Astrocyte (in vitro differentiated cells and primary cell): ENCODE results near the gene PTPRCAP. TPM values are rescaled to one million over a fixed set of nuclear protein-coding genes. Genes with fewer than 3 reads are reported as not detected.

Source experiments
- DNase-seq: peaks from one replicate; pipeline ENCODE4 v3.0.0-alpha.2; 2010; ENCODE audit warnings: low read depth
- FAIRE-seq: peaks from 2 replicates; lab custom pipeline; 2011; peaks lifted over from hg19 to GRCh38; lab: Jason Lieb, UNC
- H2AFZ ChIP-seq: 2 replicates; pipeline ENCODE4 v1.6.0; 2012; ENCODE audit warnings: low read depth, low read length, inconsistent platforms
- H3K27ac ChIP-seq: 2 replicates; pipeline ENCODE4 v1.5.1; 2011; ENCODE audit warnings: low read depth, low read length, inconsistent platforms
- H3K27me3 ChIP-seq: 2 replicates; pipeline ENCODE4 v1.6.0; 2011; ENCODE audit warnings: low read length, inconsistent platforms; ENCODE audit not compliant: insufficient read depth
- H3K36me3 ChIP-seq: 2 replicates; pipeline ENCODE4 v1.5.1; 2011; ENCODE audit warnings: low read length, inconsistent platforms; ENCODE audit not compliant: insufficient read depth
- H3K4me1 ChIP-seq: 2 replicates; pipeline ENCODE4 v1.5.1; 2011; ENCODE audit warnings: low read length, inconsistent platforms; ENCODE audit not compliant: insufficient read depth
- H3K4me2 ChIP-seq: 2 replicates; pipeline ENCODE4 v1.6.0; 2012; ENCODE audit warnings: low read length, inconsistent platforms
- H3K4me3 ChIP-seq: 2 replicates; pipeline ENCODE4 v1.5.1; 2011; ENCODE audit warnings: low read depth, mild to moderate bottlenecking, low read length, inconsistent platforms; ENCODE audit not compliant: insufficient read depth
- H3K79me2 ChIP-seq: 2 replicates; pipeline ENCODE4 v1.6.0; 2012; ENCODE audit warnings: mild to moderate bottlenecking, low read length, inconsistent platforms; ENCODE audit not compliant: insufficient read depth
- H3K9ac ChIP-seq: 2 replicates; pipeline ENCODE4 v1.6.0; 2012; ENCODE audit warnings: mild to moderate bottlenecking, low read length, inconsistent platforms
- H3K9me3 ChIP-seq: 2 replicates; pipeline ENCODE4 v1.5.1; 2012; ENCODE audit warnings: low read depth, mild to moderate bottlenecking, low read length, inconsistent platforms; ENCODE audit not compliant: insufficient read depth
- H4K20me1 ChIP-seq: 2 replicates; pipeline ENCODE4 v1.6.0; 2012; ENCODE audit warnings: low read length, inconsistent platforms; ENCODE audit not compliant: insufficient read depth
- H3K27ac Mint-ChIP-seq: one replicate; pipeline ENCODE4 v1.8.0; 2021; ENCODE audit warnings: mild to moderate bottlenecking, mixed read lengths; ENCODE audit not compliant: unreplicated experiment
- H3K27me3 Mint-ChIP-seq: one replicate; pipeline ENCODE4 v1.8.0; 2021; ENCODE audit warnings: low read depth, mixed read lengths; ENCODE audit not compliant: unreplicated experiment
- H3K36me3 Mint-ChIP-seq: one replicate; pipeline ENCODE4 v1.8.0; 2021; ENCODE audit warnings: low read depth, mixed read lengths; ENCODE audit not compliant: unreplicated experiment
- H3K4me1 Mint-ChIP-seq: one replicate; pipeline ENCODE4 v1.8.0; 2021; ENCODE audit warnings: low read depth, mixed read lengths; ENCODE audit not compliant: unreplicated experiment
- H3K4me3 Mint-ChIP-seq: one replicate; pipeline ENCODE4 v1.8.0; 2021; ENCODE audit warnings: mild to moderate bottlenecking, moderate library complexity, mixed read lengths; ENCODE audit not compliant: unreplicated experiment
- H3K9me3 Mint-ChIP-seq: one replicate; pipeline ENCODE4 v1.8.0; 2021; ENCODE audit warnings: mild to moderate bottlenecking, mixed read lengths; ENCODE audit not compliant: unreplicated experiment
- CTCF ChIP-seq: IDR thresholded peaks from 2 replicates; pipeline ENCODE4 v1.5.1; 2011; ENCODE audit warnings: low read depth, mild to moderate bottlenecking, inconsistent platforms, low read length, moderate library complexity; ENCODE audit not compliant: insufficient read depth
- EZH2 ChIP-seq: IDR thresholded peaks from 2 replicates; pipeline ENCODE4 v1.6.1; 2012; ENCODE audit warnings: mild to moderate bottlenecking, low read length, inconsistent platforms; ENCODE audit not compliant: insufficient read depth
- total RNA-seq: library from RNA; stranded (reverse); gene quantifications from 2 replicates; pipeline ENCODE4 v1.2.1, GENCODE V29; 2021

Gene PTPRCAP
- total RNA-seq, 1 donor from 2014 or later, result 1.7 TPM

DNA sequence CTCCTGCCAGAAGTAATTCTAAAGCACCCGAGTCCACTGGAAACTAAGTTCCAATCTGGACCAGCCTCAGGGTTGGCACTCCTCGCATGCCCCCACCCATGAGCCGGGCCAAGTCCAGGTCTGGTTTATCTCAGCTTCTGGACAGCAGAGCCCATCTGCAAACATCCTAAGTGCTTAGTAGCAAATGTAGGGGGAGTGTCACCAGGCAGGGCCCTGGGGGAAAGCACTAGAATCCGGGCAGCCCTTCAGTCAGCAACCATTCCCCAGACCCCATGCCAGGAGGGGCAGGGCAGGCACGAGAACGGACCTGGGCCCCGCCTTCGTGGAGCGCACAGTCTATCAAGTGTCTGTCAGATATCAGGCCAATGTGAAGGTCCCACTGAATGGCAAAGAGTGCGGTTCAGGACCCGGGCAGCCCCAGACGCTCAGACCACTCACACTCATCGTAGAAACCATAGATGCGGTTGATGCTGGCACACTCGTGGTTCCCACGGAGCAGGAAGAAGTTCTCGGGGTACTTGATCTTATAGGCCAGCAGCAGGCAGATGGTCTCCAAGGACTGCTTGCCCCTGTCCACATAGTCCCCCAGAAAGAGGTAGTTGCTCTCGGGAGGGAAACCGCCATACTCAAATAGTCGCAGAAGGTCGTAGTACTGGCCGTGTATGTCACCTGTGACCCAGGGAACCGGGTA lies 37.1 kb downstream of the PTPRCAP start:
- Mint-ChIP-seq H3K27me3 (no peaks in the 10 kb centered on the region), H3K27ac (peak overlapping the region; percentile 75), H3K9me3 (no peaks in the 10 kb centered on the region), H3K36me3 (peaks cover 18% of the 10 kb centered on the region), H3K4me1 (peaks cover 10% of the 10 kb centered on the region), H3K4me3 (peak overlapping the region; percentile 87)
- Histone ChIP-seq H3K4me1 (peaks cover 17% of the 10 kb centered on the region), H3K4me2 (peak overlapping the region; percentile 98), H3K36me3 (peaks cover 2% of the 10 kb centered on the region), H2AFZ (no peak overlapping the region), H3K9me3 (no peaks in the 10 kb centered on the region), H4K20me1 (peaks cover 32% of the 10 kb centered on the region), H3K27me3 (no peaks in the 10 kb centered on the region), H3K79me2 (peaks cover 40% of the 10 kb centered on the region), H3K27ac (no peak overlapping the region), H3K4me3 (peak overlapping the region; percentile 89), H3K9ac (peak overlapping the region; percentile 96)
- TF ChIP-seq EZH2, result no peak
- no peak for TF ChIP-seq CTCF
- no peak for DNase-seq
- FAIRE-seq, result no peak

DNA sequence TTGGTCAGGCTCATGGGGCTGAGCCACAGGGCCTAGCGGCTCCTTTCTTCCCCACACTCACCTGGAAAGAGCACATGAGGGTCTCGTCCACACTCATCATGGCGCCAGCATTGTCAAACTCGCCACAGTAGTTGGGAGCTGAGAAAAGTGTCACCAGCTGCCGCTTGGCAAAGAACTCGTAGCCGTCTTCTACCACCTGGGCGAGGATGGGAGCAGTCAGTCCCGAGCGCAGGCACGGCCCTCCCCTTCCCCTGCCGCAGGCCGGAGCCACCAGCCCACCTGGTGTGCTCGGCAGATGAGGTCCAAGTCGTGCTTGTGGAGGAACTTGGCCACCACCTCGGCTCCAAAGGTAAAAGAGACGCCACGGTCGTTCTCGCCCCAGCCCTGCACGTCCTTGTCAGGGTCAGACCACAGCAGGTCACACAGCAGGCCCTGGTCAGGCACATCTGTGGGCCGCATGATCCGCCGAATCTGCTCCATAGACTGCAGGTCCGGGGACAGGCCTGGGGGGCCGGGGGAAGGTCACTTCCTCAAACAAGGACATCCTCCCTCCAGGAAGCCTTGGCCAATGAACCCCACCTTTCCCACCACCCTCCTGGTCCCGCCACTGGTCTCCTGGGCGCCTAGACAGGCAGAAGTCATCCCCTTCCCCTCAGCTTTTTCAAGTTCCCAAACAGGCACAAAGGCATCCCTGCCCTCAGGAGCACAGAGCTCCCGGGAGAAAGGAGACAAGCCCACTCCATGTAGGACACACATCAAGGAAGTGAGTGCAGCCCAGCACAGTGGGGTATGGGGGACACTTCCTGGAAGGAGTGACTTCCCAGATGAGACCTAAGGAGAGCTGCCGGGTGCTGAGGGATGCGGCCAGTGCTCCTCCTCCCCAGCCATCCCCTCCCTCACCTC lies 38.6 kb downstream of the PTPRCAP start:
- Histone ChIP-seq H3K9ac (peak overlapping the region; percentile 23), H3K4me2 (no peak overlapping the region), H3K79me2 (peaks cover 40% of the 10 kb centered on the region), H2AFZ (no peak overlapping the region), H3K4me3 (no peak overlapping the region), H3K9me3 (no peaks in the 10 kb centered on the region), H4K20me1 (peaks cover 32% of the 10 kb centered on the region), H3K27me3 (no peaks in the 10 kb centered on the region), H3K4me1 (peaks cover 17% of the 10 kb centered on the region), H3K27ac (no peak overlapping the region), H3K36me3 (peaks cover 2% of the 10 kb centered on the region)
- TF ChIP-seq EZH2 (no peak), CTCF (no peak)
- FAIRE-seq, result no peak
- H3K27me3 Mint-ChIP-seq, result no peaks in the 10 kb centered on the region
- H3K9me3 Mint-ChIP-seq, result no peaks in the 10 kb centered on the region
- DNase-seq, result no peak
- peaks cover 18% of the 10 kb centered on the region for H3K36me3 Mint-ChIP-seq
- peak overlapping the region; percentile 34 for H3K4me3 Mint-ChIP-seq
- H3K27ac Mint-ChIP-seq, result no peak overlapping the region
- H3K4me1 Mint-ChIP-seq, result peaks cover 10% of the 10 kb centered on the region
